Endometrial microvascular endothelial cells (primary cell): Measurements from ENCODE around the gene ATOH8. TPM values are rescaled to one million over a fixed set of nuclear protein-coding genes. Genes with fewer than 3 reads are reported as not detected.

Source experiments
- in situ Hi-C: cut with HindIII; loops from 2 replicates; pipeline ENCODE4 v1.10.0; 2017; ENCODE audit warnings: low sequenced_read_pairs, low pct_unique_long_range_greater_than_20kb; ENCODE audit errors: inconsistent ontology term
- total RNA-seq: library from RNA; depleted of rRNA; stranded (reverse); fragments of >200 nt; gene quantifications from one replicate; pipeline ENCODE4 v1.2.3, GENCODE V29; 2015; ENCODE audit errors: inconsistent ontology term

The ATOH8 gene
- total RNA-seq, 1 donor from 2014 or later: 10.7 TPM

DNA sequence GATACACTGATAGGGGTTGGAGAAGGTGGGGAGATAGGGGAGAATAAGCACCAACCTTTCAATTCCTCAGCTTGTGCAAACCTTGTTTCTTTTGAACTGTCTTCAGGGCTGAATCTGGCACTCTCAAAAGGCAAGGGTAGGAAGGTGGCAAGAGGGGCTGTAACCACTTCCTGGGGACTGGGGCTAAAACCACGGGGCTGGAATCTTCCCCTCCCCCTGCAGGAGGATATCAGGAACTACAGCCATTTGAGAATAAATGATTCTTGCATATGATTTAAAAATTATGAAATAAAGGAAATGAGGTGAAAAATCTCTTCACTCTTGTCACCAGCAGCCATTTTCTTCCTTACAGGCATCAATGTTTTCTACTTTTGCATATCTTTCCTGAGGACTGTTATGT is 50.8 kb downstream of the ATOH8 start:
- in situ Hi-C loops: loop anchor here (25.0 kb wide), 1 partner anchor 92 kb away; no protein-coding TSS in a partner anchor

GRCh38 chr2:85806358-85807118 is 52.7 kb downstream of the ATOH8 start:
- in situ Hi-C loops: loop anchor here (25.0 kb wide), 1 partner anchor 94 kb away; no protein-coding TSS in a partner anchor

DNA sequence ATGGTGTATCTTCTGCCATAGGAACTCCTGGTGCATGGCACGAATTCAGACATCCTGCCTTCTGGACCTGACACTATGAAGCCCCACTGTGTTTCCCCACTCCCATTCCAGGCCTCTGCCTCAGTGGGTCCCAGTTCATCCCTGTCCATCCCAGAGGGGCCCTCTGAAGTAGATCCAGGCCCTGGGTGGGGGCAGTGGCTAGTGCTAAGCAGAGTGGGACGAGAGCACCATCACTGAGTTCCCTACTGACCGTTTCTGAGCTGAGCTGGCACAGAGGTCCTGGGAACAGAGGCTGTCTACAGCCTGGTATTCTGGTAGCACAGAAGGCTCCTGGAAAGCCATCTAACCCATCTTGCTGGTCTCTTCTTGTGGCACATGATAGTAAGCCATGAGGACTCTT is 54.0 kb downstream of the ATOH8 start:
- in situ Hi-C loops: loop anchor here (25.0 kb wide), 1 partner anchor 95 kb away; no protein-coding TSS in a partner anchor

GRCh38 chr2:85810371-85811179 is 56.8 kb downstream of the ATOH8 start:
- in situ Hi-C loops: loop anchor here (10.0 to 25.0 kb wide), 2 partner anchors 56 to 98 kb away; partner anchors contain the start of gene ATOH8

DNA sequence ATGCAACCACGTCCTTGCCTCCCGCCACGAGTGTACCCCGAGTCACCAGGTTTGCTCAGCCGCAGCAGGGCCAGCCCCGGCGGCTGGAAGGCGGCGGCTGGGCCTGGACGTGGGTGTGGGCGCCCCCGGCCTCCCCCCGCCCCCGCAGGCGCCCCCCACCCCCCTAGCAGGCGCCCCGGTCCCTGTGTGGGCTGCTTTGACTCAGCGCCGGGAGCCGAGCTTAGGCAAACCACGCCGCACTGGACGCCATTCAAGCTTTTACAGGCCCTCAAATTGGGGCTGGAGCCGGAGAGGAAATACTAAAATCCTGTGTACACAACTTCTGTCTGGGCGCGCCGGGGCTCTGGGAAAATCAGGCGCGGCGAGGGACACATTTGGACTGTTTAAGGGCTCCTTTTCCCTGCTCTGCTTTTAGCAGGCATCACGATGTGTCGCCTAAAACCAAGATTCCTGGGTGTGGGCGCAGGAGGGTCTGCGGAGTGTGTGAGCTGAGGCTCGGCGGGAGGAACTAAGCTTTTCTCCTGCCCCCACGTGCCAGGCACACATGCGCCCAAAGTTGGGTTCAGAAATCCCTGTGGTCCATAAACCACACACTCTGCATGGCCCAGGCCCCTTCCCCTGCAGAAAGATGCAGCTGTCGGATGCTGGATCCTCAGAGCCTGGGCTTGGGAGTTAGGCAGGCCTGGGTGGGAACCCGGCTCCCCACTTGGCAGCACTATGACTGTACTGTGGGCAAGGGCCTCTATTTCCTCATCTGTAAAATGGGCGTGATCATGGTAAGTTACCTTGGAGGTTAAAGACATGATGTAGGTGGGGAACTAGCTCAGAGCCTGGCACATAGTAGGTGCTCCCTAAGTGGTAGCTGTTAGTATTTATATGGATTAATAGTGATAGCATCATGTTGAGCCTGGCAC is 57.6 kb downstream of the ATOH8 start:
- in situ Hi-C loops: loop anchor here (10.0 to 25.0 kb wide), 2 partner anchors 57 to 99 kb away; partner anchors contain the start of gene ATOH8

DNA sequence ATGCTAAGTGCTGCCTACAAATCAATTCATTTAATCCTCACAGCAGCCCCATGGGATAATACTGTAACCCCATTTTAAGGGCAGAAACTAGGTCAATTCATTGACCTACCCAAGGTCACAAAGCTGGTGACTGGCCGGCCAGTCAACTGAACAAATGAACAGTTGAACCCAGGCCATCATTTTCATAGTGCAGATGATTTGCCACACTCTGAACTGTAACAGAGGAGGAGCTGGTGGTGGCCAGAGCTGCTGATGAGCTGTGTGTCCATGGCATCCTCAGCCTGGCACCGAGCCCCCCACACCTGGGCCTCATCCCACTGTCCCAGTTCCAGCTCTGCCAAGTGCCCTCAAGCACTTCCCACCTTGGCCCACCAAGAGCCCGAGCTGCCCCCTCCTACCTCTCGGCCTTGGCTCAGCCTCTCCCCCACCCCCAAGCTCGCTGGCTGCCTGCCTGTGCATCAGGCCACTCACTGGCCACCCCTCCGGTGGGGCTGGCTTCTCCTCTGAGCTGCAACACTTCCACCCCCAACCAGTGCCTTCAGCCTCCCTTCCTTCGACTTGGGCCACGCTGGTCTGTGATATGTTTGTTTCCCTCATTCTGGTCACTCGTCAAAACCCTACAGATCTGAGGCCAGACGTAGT is 58.4 kb downstream of the ATOH8 start:
- in situ Hi-C loops: loop anchor here (10.0 to 25.0 kb wide), 2 partner anchors 57 to 100 kb away; partner anchors contain the start of gene ATOH8

DNA sequence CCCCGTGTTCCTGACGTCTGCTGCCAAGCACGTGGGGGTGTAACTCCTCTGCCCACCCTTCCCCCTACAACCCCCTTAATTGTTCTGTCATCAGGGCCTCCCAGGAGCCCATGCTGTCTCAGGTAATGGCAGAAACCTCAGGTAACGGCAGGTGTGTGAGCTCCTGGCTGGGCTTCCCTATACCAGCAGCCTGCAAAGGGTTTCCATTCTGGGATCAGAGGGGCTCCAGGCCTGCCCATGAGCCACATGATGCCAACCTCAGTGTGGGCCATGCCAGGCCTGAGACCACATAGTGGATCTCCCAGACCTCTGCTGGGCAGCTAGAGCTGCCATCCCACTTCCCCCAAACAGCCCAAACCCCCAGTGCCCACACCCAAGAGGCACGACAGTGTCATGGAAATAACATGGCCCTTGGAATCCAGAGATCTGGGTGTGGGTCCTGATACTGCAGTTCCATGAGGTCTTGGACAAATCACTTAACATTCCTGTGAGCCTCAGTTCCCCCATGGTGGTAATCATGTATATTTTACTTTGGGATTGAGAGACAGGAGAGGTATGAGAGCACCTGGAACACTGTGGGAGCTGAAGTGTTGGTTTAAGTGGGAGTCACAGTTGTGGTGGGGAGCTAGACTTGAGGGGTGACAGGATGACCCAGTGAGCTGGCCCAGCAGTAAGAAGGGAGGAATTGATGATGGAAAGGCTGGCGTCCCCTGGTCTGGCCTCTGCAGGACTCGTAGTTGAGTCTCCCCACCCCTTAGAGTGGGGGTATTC is 59.6 kb downstream of the ATOH8 start:
- in situ Hi-C loops: loop anchor here (10.0 to 25.0 kb wide), 2 partner anchors 59 to 101 kb away; partner anchors contain the start of gene ATOH8

GRCh38 chr2:85813982-85814801 is 60.4 kb downstream of the ATOH8 start:
- in situ Hi-C loops: loop anchor here (10.0 to 25.0 kb wide), 2 partner anchors 59 to 102 kb away; partner anchors contain the start of gene ATOH8

GRCh38 chr2:85814802-85815550 is 61.2 kb downstream of the ATOH8 start:
- in situ Hi-C loops: loop anchor here (10.0 to 25.0 kb wide), 2 partner anchors 60 to 103 kb away; partner anchors contain the start of gene ATOH8

GRCh38 chr2:85819811-85820510 is 66.2 kb downstream of the ATOH8 start:
- in situ Hi-C loops: loop anchor here (10.0 to 25.0 kb wide), 2 partner anchors 65 to 108 kb away; partner anchors contain the start of gene ATOH8

DNA sequence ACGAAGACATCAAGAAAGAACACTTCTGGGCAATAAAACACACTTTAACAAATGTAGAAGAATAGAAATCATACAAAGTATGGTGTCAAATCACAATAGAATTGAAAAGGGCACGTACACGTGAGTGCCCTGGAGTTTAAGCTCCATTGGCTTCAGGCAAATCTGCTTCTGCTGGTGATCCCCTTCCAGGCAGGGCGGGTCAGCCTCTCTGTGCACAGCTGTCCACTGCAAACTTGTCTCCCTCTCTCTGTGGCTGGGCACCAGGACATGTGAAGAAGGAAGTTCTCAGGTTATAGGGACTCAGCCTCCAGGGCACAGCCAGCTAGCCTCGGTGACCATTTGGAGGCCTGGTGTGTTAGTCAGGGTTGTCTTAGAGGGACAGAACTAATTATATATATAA is 69.0 kb downstream of the ATOH8 start:
- in situ Hi-C loops: loop anchor here (25.0 kb wide), 1 partner anchor 110 kb away; no protein-coding TSS in a partner anchor

- in situ Hi-C loops: loop anchor here (25.0 kb wide), 1 partner anchor 112 kb away; no protein-coding TSS in a partner anchor
Observed at GRCh38 chr2:85823951-85824350, 70.2 kb downstream of the ATOH8 start.

- in situ Hi-C loops: no loop called here
Observed at GRCh38 chr2:85826990-85827878, 73.4 kb downstream of the ATOH8 start.
